ENCODE measurements around the gene HEPACAM2.

The HEPACAM2 gene

GRCh38 chr7:93146472-93147141 lies 79.7 kb downstream of the HEPACAM2 start:
- no peak for DNase-seq

- no peak for DNase-seq
Measured at GRCh38 chr7:93146036-93146435, 80.2 kb downstream of the HEPACAM2 start.

- no peak for DNase-seq
Measured at GRCh38 chr7:93145354-93145753, 80.9 kb downstream of the HEPACAM2 start.

GRCh38 chr7:93142127-93142526 lies 84.1 kb downstream of the HEPACAM2 start:
- no peak for DNase-seq

GRCh38 chr7:93140582-93141191 lies 85.6 kb downstream of the HEPACAM2 start:
- DNase-seq = no peak

GRCh38 chr7:93138576-93138975 lies 87.7 kb downstream of the HEPACAM2 start:
- DNase-seq = no peak
